Activated gamma-delta T cell treated with anti-CD3 and anti-CD28 coated beads, Interleukin-2, amount 50 U/mL, for 16 hours (primary cell): Measurements from ENCODE around the gene PDE7B.

Experiments
- DNase-seq: peaks from one replicate; pipeline ENCODE4 v3.0.0-alpha.2; 2020; ENCODE audit warnings: low read depth

PDE7B gene

GRCh38 chr6:135890876-135891275, 39.4 kb downstream of the PDE7B start:
- no peak for DNase-seq

DNA sequence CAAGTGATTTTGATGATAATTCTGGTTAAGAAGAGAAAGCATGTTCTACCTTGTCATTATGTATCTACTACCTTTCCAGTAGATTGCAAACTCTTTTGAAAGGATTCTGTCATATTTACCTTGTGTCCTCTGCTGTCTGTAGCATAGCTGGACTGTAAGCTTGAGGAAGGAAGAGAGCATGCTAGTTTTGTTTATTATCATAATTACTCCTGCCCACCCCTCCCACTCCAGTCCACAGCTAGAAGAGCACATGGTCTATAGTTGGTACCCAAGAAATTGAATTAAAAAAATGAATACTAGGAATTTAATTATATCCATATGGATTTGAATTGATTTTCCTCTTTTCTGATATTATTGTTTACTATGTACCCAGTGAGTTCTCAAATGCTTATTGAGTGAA, 40.2 kb downstream of the PDE7B start:
- no peak for DNase-seq

DNA sequence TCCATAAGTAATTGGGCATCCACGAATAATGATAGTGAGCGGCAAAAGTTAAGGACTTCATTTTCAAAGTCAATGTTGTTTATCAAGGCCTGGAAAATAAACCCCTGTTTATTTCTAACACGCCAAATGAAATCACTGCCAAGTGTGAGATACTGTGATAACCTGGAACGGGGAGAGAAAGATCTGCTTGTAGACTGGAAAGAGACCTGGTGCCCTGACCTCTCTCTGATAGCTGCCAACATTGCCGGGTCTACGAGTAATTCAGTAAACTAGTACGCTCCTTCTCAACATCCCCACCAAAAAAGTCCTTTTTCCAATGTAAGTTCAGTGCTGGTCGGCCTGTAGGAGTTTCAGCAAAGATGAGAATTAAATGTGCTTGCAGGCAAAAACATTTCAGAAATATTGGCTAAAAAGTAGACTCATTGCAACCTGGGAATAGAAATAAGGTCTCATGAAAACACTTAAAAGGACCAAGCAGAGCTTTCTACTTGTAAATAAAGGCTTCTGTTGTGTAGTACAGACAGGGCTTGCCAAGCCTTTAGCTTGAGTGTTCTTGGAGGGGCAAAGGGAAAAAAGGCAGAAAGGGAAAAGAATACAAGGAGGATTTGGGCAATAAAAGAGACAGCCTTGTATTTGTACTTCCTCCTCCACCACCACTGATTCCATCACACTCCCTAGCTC, 43.9 kb downstream of the PDE7B start:
- DNase-seq: no peak

GRCh38 chr6:135897087-135897486, 45.6 kb downstream of the PDE7B start:
- no peak for DNase-seq

DNA sequence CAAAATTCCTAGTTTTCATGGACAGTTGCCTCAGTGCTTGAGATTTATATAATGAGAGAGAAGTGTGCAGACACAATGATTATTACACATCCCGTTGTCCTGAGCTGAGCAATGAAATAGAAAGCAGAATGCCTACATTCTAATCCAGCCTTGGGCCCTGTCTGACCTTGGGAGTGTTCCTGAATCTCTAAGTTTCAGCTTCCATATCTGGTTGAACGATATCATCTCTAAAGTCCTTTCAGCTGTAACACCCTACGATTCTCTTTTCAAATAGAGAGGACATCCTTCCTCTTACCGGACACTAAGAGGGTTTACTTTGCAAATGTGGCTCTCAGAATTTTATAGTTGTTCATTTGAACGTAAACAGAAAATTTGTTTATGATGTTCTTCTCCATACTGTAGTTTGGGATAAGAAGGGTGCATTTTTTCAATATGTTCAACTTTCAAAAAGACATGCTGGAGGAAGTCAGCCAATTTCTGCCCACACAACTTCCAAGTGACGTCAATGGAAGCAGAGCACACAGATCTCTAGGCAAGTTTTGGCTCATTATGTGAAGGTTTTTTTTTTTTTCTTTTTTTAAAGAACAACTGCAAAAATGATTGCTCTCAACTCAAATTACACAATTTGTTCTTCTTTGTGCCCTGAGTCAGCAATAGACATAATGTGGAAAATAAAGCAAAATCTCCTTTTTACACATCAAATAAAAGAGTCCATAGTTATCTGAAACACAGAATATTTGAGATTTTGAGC, 50.4 kb downstream of the PDE7B start:
- DNase-seq: no peak

- DNase-seq: no peak
These were observed 51.3 kb downstream of the PDE7B start for GRCh38 chr6:135902756-135903331.

GRCh38 chr6:135904666-135905065, 53.2 kb downstream of the PDE7B start:
- no peak for DNase-seq

DNA sequence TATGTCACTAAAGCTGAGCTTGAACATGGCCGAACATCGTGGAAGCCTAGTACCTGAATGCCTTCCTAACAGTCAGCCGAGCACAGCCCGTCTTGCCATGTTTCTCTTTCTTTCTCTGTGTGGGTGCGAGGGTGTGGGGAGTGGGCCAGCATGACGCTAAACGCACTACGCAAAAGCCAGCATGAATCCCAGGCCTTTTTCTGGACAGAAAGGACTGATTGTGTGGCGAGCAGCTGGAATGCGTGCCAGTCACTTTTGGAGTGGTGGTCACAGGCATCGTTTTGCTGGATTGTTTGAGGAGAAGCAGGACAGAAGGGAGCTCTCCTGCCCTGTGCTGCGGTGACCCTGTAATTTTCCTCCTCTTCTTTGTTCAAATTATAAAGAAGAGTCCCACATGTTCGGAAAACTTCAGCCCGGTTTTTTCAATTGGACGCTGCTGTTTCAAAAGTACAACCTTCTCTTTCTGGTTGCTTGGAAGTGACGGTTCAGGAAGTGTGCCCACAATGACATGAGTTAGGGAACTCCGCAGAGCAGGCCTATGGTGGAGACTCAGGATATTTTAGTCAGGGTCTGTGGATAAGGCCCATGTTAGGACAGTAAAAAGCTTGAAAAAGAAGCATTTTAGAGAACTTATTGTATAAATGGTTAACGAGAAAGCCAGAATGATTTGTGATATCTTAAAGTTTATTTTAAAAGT, 54.3 kb downstream of the PDE7B start:
- DNase-seq: no peak

DNA sequence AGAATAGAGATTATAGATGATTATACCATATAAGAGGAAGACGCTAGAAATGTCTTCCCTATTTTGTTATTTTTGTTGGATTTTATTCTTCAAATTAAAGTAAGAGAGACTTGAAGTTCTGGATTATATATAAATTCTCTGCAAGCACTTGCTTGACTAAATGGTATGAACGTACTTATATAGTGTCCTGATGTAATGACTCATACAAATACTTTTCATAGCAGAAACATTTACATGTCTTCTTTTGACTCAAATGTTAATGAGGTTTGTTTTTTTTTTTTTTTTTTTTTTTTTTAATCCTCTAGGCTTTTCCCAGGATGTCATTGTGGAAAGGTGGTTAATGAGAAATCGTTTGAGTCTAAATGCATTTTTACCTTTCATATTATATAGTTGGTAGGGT, 55.0 kb downstream of the PDE7B start:
- DNase-seq: no peak

GRCh38 chr6:135906972-135907465, 55.5 kb downstream of the PDE7B start:
- no peak for DNase-seq

GRCh38 chr6:135909737-135910387, 58.4 kb downstream of the PDE7B start:
- peak; percentile 47 for DNase-seq

- no peak for DNase-seq
These were observed 59.5 kb downstream of the PDE7B start for GRCh38 chr6:135910790-135911618.

DNA sequence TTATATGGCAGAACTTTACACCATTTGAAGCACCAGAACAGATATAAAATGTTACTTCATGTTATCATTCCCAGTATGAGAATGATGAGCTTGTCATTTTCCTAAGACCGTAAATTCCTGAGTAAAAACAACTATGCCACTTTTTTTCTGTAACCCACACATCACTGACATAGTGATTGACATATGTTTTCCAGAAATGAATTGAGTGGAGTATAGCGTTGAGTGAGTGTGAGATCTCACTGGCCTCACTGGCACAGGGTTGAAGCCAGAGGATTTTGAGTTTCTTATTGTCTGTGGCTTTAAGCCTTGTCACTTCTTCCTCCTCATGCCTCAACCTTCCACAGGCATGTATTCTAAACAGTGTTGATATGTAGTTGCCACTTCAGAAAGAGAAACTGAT, 62.3 kb downstream of the PDE7B start:
- DNase-seq: no peak

- no peak for DNase-seq
These were observed 67.5 kb downstream of the PDE7B start for GRCh38 chr6:135919026-135919425.

DNA sequence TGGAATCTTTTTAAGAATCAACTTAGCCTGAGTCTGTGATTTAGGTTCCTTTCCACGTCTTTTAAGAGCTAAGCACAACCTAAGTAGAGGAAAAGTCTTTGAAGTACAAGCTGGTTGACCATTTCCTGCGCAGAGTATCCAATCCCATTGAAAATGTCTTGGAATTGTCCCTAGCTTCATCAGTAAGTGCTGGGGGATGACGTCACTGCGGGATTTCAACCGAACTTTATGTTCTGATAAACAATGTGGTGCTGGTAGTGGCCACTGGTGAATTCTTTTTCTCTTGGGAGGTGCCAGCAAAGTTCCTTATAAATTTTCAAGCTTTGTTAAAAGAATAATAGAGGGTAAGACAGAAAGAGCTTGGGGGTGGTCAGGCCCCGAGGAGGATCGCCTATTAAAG, 69.2 kb downstream of the PDE7B start:
- DNase-seq: no peak

GRCh38 chr6:135921188-135921587, 69.7 kb downstream of the PDE7B start:
- no peak for DNase-seq

GRCh38 chr6:135922174-135922573, 70.7 kb downstream of the PDE7B start:
- DNase-seq: no peak

GRCh38 chr6:135922746-135923145, 71.2 kb downstream of the PDE7B start:
- no peak for DNase-seq

DNA sequence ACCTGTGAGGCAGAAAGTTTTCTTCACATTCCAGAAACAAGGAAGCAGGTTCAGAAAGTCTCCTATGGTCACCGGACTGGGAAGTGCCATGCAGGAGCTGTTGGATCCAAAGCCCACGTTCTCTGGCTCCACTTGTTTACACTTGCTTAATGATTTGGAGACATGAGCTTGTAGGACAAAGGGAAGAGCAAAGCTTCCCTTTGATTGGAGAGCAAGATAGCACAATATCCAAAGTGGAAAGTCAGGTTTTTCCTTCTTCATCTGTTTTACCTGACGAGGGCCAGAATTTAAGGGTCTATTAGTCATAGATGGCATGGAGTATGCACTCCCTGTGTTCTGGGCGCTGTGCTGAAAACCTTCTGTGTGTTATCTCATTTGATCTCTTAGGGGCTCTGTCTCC, 81.2 kb downstream of the PDE7B start:
- DNase-seq: no peak

- no peak for DNase-seq
These were observed 84.6 kb downstream of the PDE7B start for GRCh38 chr6:135935941-135936601.

DNA sequence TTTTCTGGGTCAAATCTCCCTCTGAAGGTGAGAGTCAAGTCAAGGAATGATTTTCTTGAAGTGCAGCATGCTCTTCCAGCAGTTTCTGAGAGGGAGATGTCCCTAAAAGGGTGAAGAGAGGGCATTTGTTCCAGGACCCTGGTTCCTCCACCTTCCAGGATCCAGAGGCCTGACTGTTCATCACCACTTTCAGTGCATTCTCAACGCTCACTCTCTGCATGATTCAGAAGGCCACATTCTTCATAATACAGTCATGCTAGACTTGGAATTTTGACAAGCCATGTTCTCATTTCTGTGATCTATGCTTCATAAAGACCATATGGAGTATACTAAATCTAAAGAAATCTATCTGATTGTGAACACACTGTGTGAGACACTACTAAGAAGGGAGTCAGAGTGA, 85.1 kb downstream of the PDE7B start:
- no peak for DNase-seq
